Erythroblast (primary cell): ENCODE results near the gene SLC1A6.

ENCODE experiments used
- GATA1 ChIP-seq: IDR thresholded peaks from 2 replicates; pipeline ENCODE4 v1.6.1; 2011; ENCODE audit warnings: low read depth, mild to moderate bottlenecking, control low read depth, low read length, moderate library complexity
- POLR2A ChIP-seq: IDR thresholded peaks from 2 replicates; pipeline ENCODE4 v1.6.1; 2011; ENCODE audit warnings: mild to moderate bottlenecking, low read length

DNA sequence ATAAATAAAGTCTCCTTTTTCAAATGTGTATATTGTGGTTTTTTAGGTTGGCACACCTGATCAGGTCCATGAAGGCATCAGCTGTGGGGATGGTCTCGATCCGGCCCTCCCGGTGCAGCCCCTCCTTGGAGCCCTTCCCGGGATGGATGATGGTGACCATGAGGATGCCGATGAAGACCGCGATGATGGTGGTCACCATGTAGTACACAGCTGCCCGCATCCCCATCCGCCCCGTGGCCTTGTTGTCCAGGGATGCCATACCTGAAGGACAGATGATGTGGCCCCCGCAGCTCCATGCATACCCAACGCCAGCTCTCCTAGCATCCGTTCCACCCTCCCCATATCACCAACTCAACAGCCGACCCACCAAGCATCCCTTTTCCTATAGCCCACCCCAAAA lies 11.4 kb downstream of the SLC1A6 start:
- TF ChIP-seq POLR2A (no peak), GATA1 (no peak)
